ENCODE measurements around the gene RIMS1.

DNA sequence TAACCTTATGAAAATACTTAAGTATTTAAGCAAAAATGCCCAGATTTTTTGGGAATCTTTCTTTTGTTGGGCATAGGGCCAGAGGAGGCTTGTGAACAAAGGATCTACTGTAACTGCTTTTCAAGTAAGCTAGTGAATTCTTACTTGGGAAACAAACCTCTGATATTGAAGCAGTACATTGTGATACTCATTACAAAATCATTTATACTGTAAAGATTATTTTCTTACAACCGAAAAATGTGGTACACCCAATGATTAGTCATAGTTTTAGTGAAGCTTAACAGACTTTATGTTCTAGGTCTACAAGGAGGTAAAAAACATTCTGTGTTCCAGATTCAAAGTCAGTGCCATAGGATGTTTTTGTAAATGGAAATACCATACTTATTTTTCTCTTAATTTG, 462.6 kb downstream of the RIMS1 start:
- TF ChIP-seq, protein P1, sequence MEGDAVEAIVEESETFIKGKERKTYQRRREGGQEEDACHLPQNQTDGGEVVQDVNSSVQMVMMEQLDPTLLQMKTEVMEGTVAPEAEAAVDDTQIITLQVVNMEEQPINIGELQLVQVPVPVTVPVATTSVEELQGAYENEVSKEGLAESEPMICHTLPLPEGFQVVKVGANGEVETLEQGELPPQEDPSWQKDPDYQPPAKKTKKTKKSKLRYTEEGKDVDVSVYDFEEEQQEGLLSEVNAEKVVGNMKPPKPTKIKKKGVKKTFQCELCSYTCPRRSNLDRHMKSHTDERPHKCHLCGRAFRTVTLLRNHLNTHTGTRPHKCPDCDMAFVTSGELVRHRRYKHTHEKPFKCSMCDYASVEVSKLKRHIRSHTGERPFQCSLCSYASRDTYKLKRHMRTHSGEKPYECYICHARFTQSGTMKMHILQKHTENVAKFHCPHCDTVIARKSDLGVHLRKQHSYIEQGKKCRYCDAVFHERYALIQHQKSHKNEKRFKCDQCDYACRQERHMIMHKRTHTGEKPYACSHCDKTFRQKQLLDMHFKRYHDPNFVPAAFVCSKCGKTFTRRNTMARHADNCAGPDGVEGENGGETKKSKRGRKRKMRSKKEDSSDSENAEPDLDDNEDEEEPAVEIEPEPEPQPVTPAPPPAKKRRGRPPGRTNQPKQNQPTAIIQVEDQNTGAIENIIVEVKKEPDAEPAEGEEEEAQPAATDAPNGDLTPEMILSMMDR (IDR thresholded peaks at IDR 0.05) = no peak
- no peak for TF ChIP-seq POLR2A (IDR thresholded peaks at IDR 0.05)

Measured in adrenal gland (tissue), 5 donors.